ENCODE measurements around the gene MED13L. TPM values are rescaled to one million over a fixed set of nuclear protein-coding genes. Genes with fewer than 3 reads are reported as not detected.

Gene MED13L
- total RNA-seq, result 339 and 417 TPM in 2 replicates

GRCh38 chr12:116277467-116278278 lies at the start of gene MED13L:
MED13L (minus strand) TSS chr12:116277693; CDS start chr12:116277131, 562 bp downstream.

Small RNA genes lying within 50 kb of the gene (small RNA-seq; reads per million reads assigned to genes)
- not detected for gene MIR620
- not detected for gene RNU6-1188P
- gene SNRPGP18, result not detected
